Keratinocyte (primary cell): ENCODE measurements around the gene FAM83C. TPM values are rescaled to one million over a fixed set of nuclear protein-coding genes. Genes with fewer than 3 reads are reported as not detected.

Source experiments
- DNase-seq: peaks from one replicate; pipeline ENCODE4 v3.0.0-alpha.2; 2011; ENCODE audit warnings: low read depth, missing footprints, low spot score
- FAIRE-seq: peaks from 2 replicates; lab custom pipeline; 2011; peaks lifted over from hg19 to GRCh38; lab: Jason Lieb, UNC
- H2AFZ ChIP-seq: 2 replicates; pipeline ENCODE4 v1.6.0; 2012; ENCODE audit warnings: low read length, control low read depth, inconsistent platforms; ENCODE audit not compliant: control insufficient read depth
- H3K27ac ChIP-seq: 2 replicates; pipeline ENCODE4 v1.5.1; 2011; ENCODE audit warnings: low read length; ENCODE audit not compliant: control insufficient read depth, insufficient read depth
- H3K27me3 ChIP-seq: 3 replicates; pipeline ENCODE4 v1.6.0; 2011; ENCODE audit warnings: low read length; ENCODE audit not compliant: control insufficient read depth, insufficient read depth; ENCODE audit errors: extremely low read depth
- H3K36me3 ChIP-seq, 2 experiments: 2 replicates in 1 of 2; 3 replicates in 1 of 2; pipeline ENCODE4 v1.5.1; 2011; ENCODE audit warnings: low read length in 2 of 2, mild to moderate bottlenecking in 1 of 2; ENCODE audit not compliant: control insufficient read depth in 2 of 2, insufficient read depth in 2 of 2; ENCODE audit errors: extremely low read depth in 1 of 2
- H3K4me1 ChIP-seq: 3 replicates; pipeline ENCODE4 v1.5.1; 2011; ENCODE audit warnings: low read length; ENCODE audit not compliant: control insufficient read depth, insufficient read depth; ENCODE audit errors: extremely low read depth
- H3K4me2 ChIP-seq: 3 replicates; pipeline ENCODE4 v1.6.0; 2011; ENCODE audit warnings: low read depth, low read length; ENCODE audit not compliant: control insufficient read depth, insufficient read depth; ENCODE audit errors: extremely low read depth
- H3K4me3 ChIP-seq, 3 experiments: fragments of 200-600 bp in 1 of 3; sonication (generic) in 1 of 3; 2 replicates in 2 of 3; 3 replicates in 1 of 3; pipeline ENCODE4 v1.5.1; 2011 to 2016; ENCODE audit warnings: low read length in 3 of 3, mild to moderate bottlenecking in 3 of 3, control low read depth in 2 of 3, inconsistent platforms in 1 of 3, low read depth in 1 of 3, mixed read lengths in 1 of 3, mixed run types in 1 of 3, moderate library complexity in 1 of 3; ENCODE audit not compliant: control insufficient read depth in 2 of 3, insufficient read depth in 2 of 3; ENCODE audit errors: extremely low read depth in 1 of 3
- H3K79me2 ChIP-seq: 2 replicates; pipeline ENCODE4 v1.6.0; 2012; ENCODE audit warnings: low read length; ENCODE audit not compliant: control insufficient read depth, insufficient read depth
- H3K9ac ChIP-seq: 3 replicates; pipeline ENCODE4 v1.6.0; 2011; ENCODE audit warnings: low read length; ENCODE audit not compliant: control insufficient read depth, insufficient read depth; ENCODE audit errors: extremely low read depth
- H3K9me1 ChIP-seq: 3 replicates; pipeline ENCODE4 v1.6.0; 2011; ENCODE audit warnings: low read length; ENCODE audit not compliant: control insufficient read depth, insufficient read depth; ENCODE audit errors: extremely low read depth
- H3K9me3 ChIP-seq: 2 replicates; pipeline ENCODE4 v1.5.1; 2012; ENCODE audit warnings: low read depth, low read length; ENCODE audit not compliant: control insufficient read depth
- H4K20me1 ChIP-seq: 3 replicates; pipeline ENCODE4 v1.6.0; 2011; ENCODE audit warnings: low read length; ENCODE audit not compliant: control insufficient read depth, insufficient read depth; ENCODE audit errors: extremely low read depth
- EZH2 ChIP-seq: IDR thresholded peaks from one replicate; pipeline ENCODE4 v1.6.1; 2012; ENCODE audit warnings: inconsistent platforms, mild to moderate bottlenecking, low read length, moderate library complexity
- dilution Hi-C: fragments of 300-500 bp; cut with MboI; formaldehyde crosslinking; loops from one replicate; pipeline ENCODE4 v1.7.0; 2020; ENCODE audit warnings: low sequenced_read_pairs; ENCODE audit not compliant: extremely low pct_ligation_motif_present
- polyA plus RNA-seq, 5 experiments: library from polyadenylated mRNA; depleted of rRNA in 3 of 5; stranded (reverse) in 3 of 5; stranded (forward) in 1 of 5; unstranded in 1 of 5; fragments of >200 nt; gene quantifications; 1 replicate in 1 of 5; 2 replicates in 3 of 5; 3 replicates in 1 of 5; pipeline versions ENCODE4 v1.2.1 to v1.2.3, GENCODE V29; 2011 to 2012; ENCODE audit warnings: missing spikeins in 2 of 5, low read depth in 1 of 5, low replicate concordance in 1 of 5
- TF ChIP-seq, protein P1 (sequence below), 3 experiments: IDR thresholded peaks in 1 of 3; conservative IDR thresholded peaks in 1 of 3; optimal IDR thresholded peaks in 1 of 3; 2 replicates in 2 of 3; 3 replicates in 1 of 3; pipeline versions ENCODE3 to v1.5.1; 2011; ENCODE audit warnings: low read length in 3 of 3, mild to moderate bottlenecking in 3 of 3, moderate library complexity in 2 of 3, control low read depth in 1 of 3, inconsistent platforms in 1 of 3; ENCODE audit not compliant: insufficient read depth in 2 of 3; ENCODE audit errors: extremely low read depth in 1 of 3

The FAM83C gene
- polyA plus RNA-seq, 1 donor (not counting 4 experiments of a cell fraction or from before 2014, with no cell fraction given) = 12.4 TPM

DNA sequence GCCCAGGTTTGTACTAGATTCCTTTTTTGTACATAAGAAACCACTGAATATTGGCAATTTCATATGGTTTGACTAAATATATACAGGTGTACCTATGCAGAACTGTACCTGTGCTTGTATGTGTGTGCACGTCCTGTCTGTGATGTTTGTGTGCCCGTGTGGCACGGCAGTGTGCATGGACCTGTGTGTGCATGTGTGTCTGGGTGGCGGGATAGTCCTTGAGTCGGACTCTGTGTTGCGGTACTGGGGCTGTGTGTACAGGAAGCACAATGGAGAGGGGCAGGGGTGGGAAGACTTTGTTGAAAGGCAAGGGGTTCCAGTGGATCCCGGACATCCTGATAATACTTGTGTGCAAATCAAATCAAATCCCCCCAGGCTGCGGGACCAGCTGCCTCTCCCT, 3.4 kb upstream of the FAM83C start:
- Histone ChIP-seq H4K20me1 (no peaks in the 10 kb centered on the region), H3K36me3 (no peaks in the 10 kb centered on the region), H3K4me3 (no peak overlapping the region), H3K79me2 (peaks cover 2% of the 10 kb centered on the region), H2AFZ (no peak overlapping the region), H3K4me1 (peaks cover 21% of the 10 kb centered on the region), H3K9me3 (no peaks in the 10 kb centered on the region), H3K9me1 (no peaks in the 10 kb centered on the region), H3K9ac (no peak overlapping the region), H3K27ac (no peak overlapping the region), H3K4me2 (no peak overlapping the region), H3K27me3 (no peaks in the 10 kb centered on the region)
- dilution Hi-C loops = no loop called here
- FAIRE-seq (no peak), DNase-seq (no peak)
- no peak for TF ChIP-seq EZH2
- TF ChIP-seq, protein P1, sequence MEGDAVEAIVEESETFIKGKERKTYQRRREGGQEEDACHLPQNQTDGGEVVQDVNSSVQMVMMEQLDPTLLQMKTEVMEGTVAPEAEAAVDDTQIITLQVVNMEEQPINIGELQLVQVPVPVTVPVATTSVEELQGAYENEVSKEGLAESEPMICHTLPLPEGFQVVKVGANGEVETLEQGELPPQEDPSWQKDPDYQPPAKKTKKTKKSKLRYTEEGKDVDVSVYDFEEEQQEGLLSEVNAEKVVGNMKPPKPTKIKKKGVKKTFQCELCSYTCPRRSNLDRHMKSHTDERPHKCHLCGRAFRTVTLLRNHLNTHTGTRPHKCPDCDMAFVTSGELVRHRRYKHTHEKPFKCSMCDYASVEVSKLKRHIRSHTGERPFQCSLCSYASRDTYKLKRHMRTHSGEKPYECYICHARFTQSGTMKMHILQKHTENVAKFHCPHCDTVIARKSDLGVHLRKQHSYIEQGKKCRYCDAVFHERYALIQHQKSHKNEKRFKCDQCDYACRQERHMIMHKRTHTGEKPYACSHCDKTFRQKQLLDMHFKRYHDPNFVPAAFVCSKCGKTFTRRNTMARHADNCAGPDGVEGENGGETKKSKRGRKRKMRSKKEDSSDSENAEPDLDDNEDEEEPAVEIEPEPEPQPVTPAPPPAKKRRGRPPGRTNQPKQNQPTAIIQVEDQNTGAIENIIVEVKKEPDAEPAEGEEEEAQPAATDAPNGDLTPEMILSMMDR (optimal IDR thresholded peaks at IDR 0.05 in 1 of 3, IDR thresholded peaks at IDR 0.05 in 1 of 3, conservative IDR thresholded peaks at IDR 0.05 in 1 of 3; ENCODE audit: extremely low read depth in 1 of 3, insufficient read depth in 2 of 3, low read length in 3 of 3) = no peak

DNA sequence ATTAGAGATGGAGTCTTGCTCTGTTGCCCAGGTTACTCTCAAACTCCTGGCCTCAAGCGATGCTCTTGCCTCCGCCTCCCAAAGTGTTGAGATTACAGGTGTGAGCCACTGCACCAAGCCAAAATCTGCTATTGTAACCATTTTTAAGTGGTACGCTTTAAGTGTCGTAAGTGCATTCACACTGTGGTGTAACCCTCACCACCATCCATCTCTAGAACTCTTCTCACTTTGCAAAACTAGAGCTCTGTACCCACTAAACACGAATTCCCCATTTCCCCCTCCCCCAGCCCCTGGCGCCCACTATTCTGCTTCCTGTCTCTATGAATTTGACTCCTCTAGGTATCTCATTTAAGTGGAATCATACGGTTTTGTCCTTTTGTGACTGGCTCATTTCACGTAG, 2.8 kb upstream of the FAM83C start:
- Histone ChIP-seq H3K4me1 (peaks cover 26% of the 10 kb centered on the region), H3K4me3 (no peak overlapping the region), H3K36me3 (no peaks in the 10 kb centered on the region), H2AFZ (no peak overlapping the region), H3K27me3 (no peaks in the 10 kb centered on the region), H3K9ac (no peak overlapping the region), H3K9me1 (no peaks in the 10 kb centered on the region), H4K20me1 (no peaks in the 10 kb centered on the region), H3K9me3 (no peaks in the 10 kb centered on the region), H3K4me2 (no peak overlapping the region), H3K79me2 (peaks cover 2% of the 10 kb centered on the region), H3K27ac (no peak overlapping the region)
- no peak for FAIRE-seq
- DNase-seq = no peak
- TF ChIP-seq, protein P1 (optimal IDR thresholded peaks at IDR 0.05 in 1 of 3, IDR thresholded peaks at IDR 0.05 in 1 of 3, conservative IDR thresholded peaks at IDR 0.05 in 1 of 3; ENCODE audit: extremely low read depth in 1 of 3, insufficient read depth in 2 of 3, low read length in 3 of 3) = no peak
- no peak for TF ChIP-seq EZH2
- dilution Hi-C loops = no loop called here
